SK-N-SH treated with all-trans-retinoic acid at 6 μM for 48 hours (cell line): ENCODE measurements around the gene PTPRH.

Experiments
- ATAC-seq: fragments of 200-7000 bp; cut with Tn5 transposase; 3 replicates; pipeline ENCODE4 v1.9.1; 2020; ENCODE audit warnings: mild to moderate bottlenecking, moderate library complexity
- ARNTL ChIP-seq: fragments of 450-650 bp; formaldehyde crosslinking; IDR thresholded peaks from 2 replicates; pipeline ENCODE4 v1.5.0; 2020; ENCODE audit warnings: low read depth, mild to moderate bottlenecking, moderate library complexity, borderline replicate concordance
- BACH2 ChIP-seq: fragments of 250-450 bp; sonication (Bioruptor Pico); IDR thresholded peaks from 2 replicates; pipeline ENCODE4 v1.9.0; 2021; ENCODE audit warnings: mild to moderate bottlenecking, borderline replicate concordance
- CREB5 ChIP-seq: fragments of 250-450 bp; sonication (Bioruptor Pico); IDR thresholded peaks from 2 replicates; pipeline ENCODE4 v1.5.1; 2020; ENCODE audit warnings: low read depth, mild to moderate bottlenecking, moderate library complexity
- CSRNP3 ChIP-seq: fragments of 250-450 bp; sonication (Bioruptor Pico); IDR thresholded peaks from 2 replicates; pipeline ENCODE4 v1.5.1; 2021; ENCODE audit warnings: mild to moderate bottlenecking, moderate library complexity
- GLIS3 ChIP-seq: fragments of 250-450 bp; sonication (Bioruptor Pico); IDR thresholded peaks from 2 replicates; pipeline ENCODE4 v1.5.0; 2020; ENCODE audit warnings: mild to moderate bottlenecking, moderate library complexity
- ISL1 ChIP-seq: fragments of 250-450 bp; sonication (Bioruptor Pico); IDR thresholded peaks from 2 replicates; pipeline ENCODE4 v2.1.2; 2022; ENCODE audit warnings: mild to moderate bottlenecking, moderate library complexity
- OSR1 ChIP-seq: fragments of 250-450 bp; sonication (Bioruptor Pico); IDR thresholded peaks from 2 replicates; pipeline ENCODE4 v1.8.0; 2022; ENCODE audit warnings: moderate library complexity, mild to moderate bottlenecking, inconsistent platforms
- PATZ1 ChIP-seq: fragments of 250-450 bp; sonication (Bioruptor Pico); IDR thresholded peaks from 2 replicates; pipeline ENCODE4 v1.8.0; 2020; ENCODE audit warnings: mild to moderate bottlenecking, moderate library complexity, borderline replicate concordance
- POU6F1 ChIP-seq: fragments of 250-450 bp; sonication (Bioruptor Pico); IDR thresholded peaks from 2 replicates; pipeline ENCODE4 v1.8.0; 2021; ENCODE audit warnings: low read depth, mild to moderate bottlenecking, moderate library complexity, borderline replicate concordance
- PPARA ChIP-seq: fragments of 250-450 bp; sonication (Bioruptor Pico); IDR thresholded peaks from 2 replicates; pipeline ENCODE4 v1.5.0; 2020; ENCODE audit warnings: mild to moderate bottlenecking, borderline replicate concordance
- RARB ChIP-seq: fragments of 250-450 bp; sonication (Bioruptor Pico); IDR thresholded peaks from 2 replicates; pipeline ENCODE4 v1.8.0; 2021; ENCODE audit warnings: mild to moderate bottlenecking, moderate library complexity
- SNAI2 ChIP-seq: fragments of 250-450 bp; sonication (Bioruptor Pico); IDR thresholded peaks from 2 replicates; pipeline ENCODE4 v1.5.0; 2020; ENCODE audit warnings: mild to moderate bottlenecking, moderate library complexity
- TCF4 ChIP-seq: fragments of 250-450 bp; sonication (Bioruptor Pico); IDR thresholded peaks from 2 replicates; pipeline ENCODE4 v1.8.0; 2021; ENCODE audit warnings: mild to moderate bottlenecking, moderate library complexity, borderline replicate concordance
- TOX ChIP-seq: fragments of 250-450 bp; sonication (Bioruptor Pico); IDR thresholded peaks from 2 replicates; pipeline ENCODE4 v1.8.0; 2021; ENCODE audit warnings: mild to moderate bottlenecking, moderate library complexity, borderline replicate concordance
- TSHZ2 ChIP-seq: fragments of 250-450 bp; sonication (Bioruptor Pico); IDR thresholded peaks from 2 replicates; pipeline ENCODE4 v1.5.0; 2020; ENCODE audit warnings: mild to moderate bottlenecking, moderate library complexity
- ZC3H10 ChIP-seq: fragments of 250-450 bp; sonication (Bioruptor Pico); IDR thresholded peaks from 2 replicates; pipeline ENCODE4 v1.5.1; 2021; ENCODE audit warnings: mild to moderate bottlenecking, moderate library complexity
- ZFP3 ChIP-seq: fragments of 250-450 bp; sonication (Bioruptor Pico); IDR thresholded peaks from 2 replicates; pipeline ENCODE4 v1.5.0; 2020; ENCODE audit warnings: mild to moderate bottlenecking, moderate library complexity
- ZFP30 ChIP-seq: fragments of 450-650 bp; formaldehyde crosslinking; IDR thresholded peaks from 2 replicates; pipeline ENCODE4 v1.5.0; 2022; ENCODE audit warnings: mild to moderate bottlenecking, moderate library complexity
- ZNF565 ChIP-seq: fragments of 450-650 bp; formaldehyde crosslinking; conservative IDR thresholded peaks from 2 replicates; pipeline ENCODE4 v1.5.0; 2020; ENCODE audit warnings: low read depth, mild to moderate bottlenecking, moderate library complexity
- ZNF70 ChIP-seq: fragments of 450-650 bp; formaldehyde crosslinking; IDR thresholded peaks from 2 replicates; pipeline ENCODE4 v1.5.0; 2020; ENCODE audit warnings: mild to moderate bottlenecking, moderate library complexity

The PTPRH gene

GRCh38 chr19:55246462-55247451 lies 37.5 kb upstream of the PTPRH start:
- TF ChIP-seq CSRNP3 (CRISPR knock-in tag) (no peak), TOX (no peak), OSR1 (CRISPR knock-in tag) (no peak), ZFP30 (CRISPR knock-in tag) (no peak), SNAI2 (no peak), ZFP3 (CRISPR knock-in tag) (no peak), ZNF70 (CRISPR knock-in tag) (no peak), ARNTL (CRISPR knock-in tag) (no peak), TCF4 (CRISPR knock-in tag) (no peak)
- ATAC-seq: no peak

GRCh38 chr19:55245236-55245904 lies 36.1 kb upstream of the PTPRH start:
- TF ChIP-seq ZNF565 (CRISPR knock-in tag) (no peak), SNAI2 (no peak)
- no peak for ATAC-seq

- no peak for ATAC-seq
- TF ChIP-seq ZNF565 (CRISPR knock-in tag) (no peak), PPARA (CRISPR knock-in tag) (no peak), TSHZ2 (no peak), ISL1 (CRISPR knock-in tag) (no peak), GLIS3 (CRISPR knock-in tag) (no peak), RARB (CRISPR knock-in tag) (no peak), BACH2 (CRISPR knock-in tag) (no peak), CSRNP3 (CRISPR knock-in tag) (no peak), ZC3H10 (no peak), ZNF70 (CRISPR knock-in tag) (no peak), CREB5 (no peak), POU6F1 (CRISPR knock-in tag) (no peak), PATZ1 (CRISPR knock-in tag) (no peak)
Observed at GRCh38 chr19:55244004-55244680, 34.8 kb upstream of the PTPRH start.
